ENCODE measurements around the gene SFI1.

SFI1 gene

GRCh38 chr22:31620756-31621480, 124.6 kb downstream of the SFI1 start:
- Histone ChIP-seq H3K9me3 (ENCODE audit: insufficient read depth, low read length, severe bottlenecking) (no peaks in the 10 kb centered on the region), H3K79me2 (ENCODE audit: insufficient read depth, low read length) (peaks cover 49% of the 10 kb centered on the region), H3K4me2 (ENCODE audit: insufficient read depth, low read length) (no peak overlapping the region), H4K20me1 (ENCODE audit: insufficient read depth, low read length) (peaks cover 75% of the 10 kb centered on the region), H3K4me3 (ENCODE audit: low read depth in 1 of 2, low read length in 2 of 2) (no peak overlapping the region), H3K9ac (ENCODE audit: low read depth, low read length) (no peak overlapping the region), H2AFZ (ENCODE audit: low read depth, low read length) (no peak overlapping the region), H3K36me3 (ENCODE audit: insufficient read depth, low read length) (peaks cover 84% of the 10 kb centered on the region), H3K4me1 (ENCODE audit: insufficient read depth, low read length) (peaks cover 2% of the 10 kb centered on the region; the same call in 1 of the 2 replicates), H3K27me3 (ENCODE audit: insufficient read depth, low read length, poor library complexity) (no peaks in the 10 kb centered on the region), H3K27ac (ENCODE audit: low read length) (no peak overlapping the region)
- DNase-seq (no peak), ATAC-seq (ENCODE audit: insufficient read depth, low read depth) (no peak)
- TF ChIP-seq EZH2 (IDR thresholded peaks at IDR 0.05; ENCODE audit: borderline replicate concordance, low read depth, low read length, severe bottlenecking) = no peak
- no peak for TF ChIP-seq CTCF (IDR thresholded peaks at IDR 0.05; ENCODE audit: borderline replicate concordance, extremely low read depth, low read length, poor library complexity, severe bottlenecking)

GRCh38 chr22:31621507-31622124, 125.3 kb downstream of the SFI1 start:
- Histone ChIP-seq H3K4me2 (ENCODE audit: insufficient read depth, low read length) (no peak overlapping the region), H3K4me1 (ENCODE audit: insufficient read depth, low read length) (peaks cover 5% of the 10 kb centered on the region; the same call in 1 of the 2 replicates), H4K20me1 (ENCODE audit: insufficient read depth, low read length) (peaks cover 82% of the 10 kb centered on the region), H3K36me3 (ENCODE audit: insufficient read depth, low read length) (peaks cover 82% of the 10 kb centered on the region), H3K27me3 (ENCODE audit: insufficient read depth, low read length, poor library complexity) (no peaks in the 10 kb centered on the region), H3K9ac (ENCODE audit: low read depth, low read length) (no peak overlapping the region), H2AFZ (ENCODE audit: low read depth, low read length) (no peak overlapping the region), H3K9me3 (ENCODE audit: insufficient read depth, low read length, severe bottlenecking) (no peaks in the 10 kb centered on the region), H3K79me2 (ENCODE audit: insufficient read depth, low read length) (peaks cover 56% of the 10 kb centered on the region), H3K27ac (ENCODE audit: low read length) (no peak overlapping the region), H3K4me3 (ENCODE audit: low read depth in 1 of 2, low read length in 2 of 2) (no peak overlapping the region)
- no peak for ATAC-seq (ENCODE audit: insufficient read depth, low read depth)
- DNase-seq = no peak
- TF ChIP-seq CTCF (IDR thresholded peaks at IDR 0.05; ENCODE audit: borderline replicate concordance, extremely low read depth, low read length, poor library complexity, severe bottlenecking) (no peak), EZH2 (IDR thresholded peaks at IDR 0.05; ENCODE audit: borderline replicate concordance, low read depth, low read length, severe bottlenecking) (no peak)

- H3K79me2 ChIP-seq (ENCODE audit: insufficient read depth, low read length) = peaks cover 70% of the 10 kb centered on the region
Measured at GRCh38 chr22:31622980-31623379, 126.6 kb downstream of the SFI1 start.

More at GRCh38 chr22:31622980-31623379, 126.6 kb downstream of the SFI1 start:
- no peak overlapping the region for H3K27ac ChIP-seq (ENCODE audit: low read length)
- peaks cover 13% of the 10 kb centered on the region for H3K4me1 ChIP-seq (ENCODE audit: insufficient read depth, low read length)
- H3K9me3 ChIP-seq (ENCODE audit: insufficient read depth, low read length, severe bottlenecking) = no peaks in the 10 kb centered on the region
- TF ChIP-seq CTCF (IDR thresholded peaks at IDR 0.05; ENCODE audit: borderline replicate concordance, extremely low read depth, low read length, poor library complexity, severe bottlenecking) = no peak
- TF ChIP-seq EZH2 (IDR thresholded peaks at IDR 0.05; ENCODE audit: borderline replicate concordance, low read depth, low read length, severe bottlenecking) = no peak
- no peak overlapping the region for H3K4me3 ChIP-seq (ENCODE audit: low read depth in 1 of 2, low read length in 2 of 2)
- H3K27me3 ChIP-seq (ENCODE audit: insufficient read depth, low read length, poor library complexity) = no peaks in the 10 kb centered on the region
- peaks cover 91% of the 10 kb centered on the region for H4K20me1 ChIP-seq (ENCODE audit: insufficient read depth, low read length)
- DNase-seq (no peak), ATAC-seq (ENCODE audit: insufficient read depth, low read depth) (no peak)
- no peak overlapping the region for H3K9ac ChIP-seq (ENCODE audit: low read depth, low read length)
- H3K4me2 ChIP-seq (ENCODE audit: insufficient read depth, low read length) = no peak overlapping the region
- H2AFZ ChIP-seq (ENCODE audit: low read depth, low read length) = no peak overlapping the region
- peaks cover 82% of the 10 kb centered on the region for H3K36me3 ChIP-seq (ENCODE audit: insufficient read depth, low read length)

All from DND-41 (cell line).